Measurements from ENCODE around the gene DAP.

DNA sequence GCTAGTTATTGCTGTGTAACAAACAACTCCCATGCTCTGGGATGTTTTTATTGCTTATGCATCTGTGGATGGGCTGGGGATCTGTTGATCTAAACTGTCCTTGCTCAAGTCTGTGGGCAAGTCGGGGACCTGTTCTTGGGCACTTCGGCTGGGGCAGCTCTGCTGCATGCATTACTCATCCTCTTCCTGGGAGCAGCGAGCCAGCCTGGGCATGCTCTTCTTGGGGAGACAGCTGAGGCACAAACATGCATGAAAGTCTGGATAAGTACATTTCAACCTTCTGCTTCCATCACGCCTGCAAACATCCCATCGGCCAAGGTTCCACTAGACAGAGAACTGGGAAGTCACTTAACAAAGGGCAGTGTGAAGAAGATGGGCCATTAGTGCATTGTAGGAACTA is 130.9 kb downstream of the DAP start:
- no peak for TF ChIP-seq EZH2 (IDR thresholded peaks at IDR 0.05; ENCODE audit: borderline replicate concordance, low read depth, low read length, poor library complexity, severe bottlenecking)
- TF ChIP-seq, protein P1, sequence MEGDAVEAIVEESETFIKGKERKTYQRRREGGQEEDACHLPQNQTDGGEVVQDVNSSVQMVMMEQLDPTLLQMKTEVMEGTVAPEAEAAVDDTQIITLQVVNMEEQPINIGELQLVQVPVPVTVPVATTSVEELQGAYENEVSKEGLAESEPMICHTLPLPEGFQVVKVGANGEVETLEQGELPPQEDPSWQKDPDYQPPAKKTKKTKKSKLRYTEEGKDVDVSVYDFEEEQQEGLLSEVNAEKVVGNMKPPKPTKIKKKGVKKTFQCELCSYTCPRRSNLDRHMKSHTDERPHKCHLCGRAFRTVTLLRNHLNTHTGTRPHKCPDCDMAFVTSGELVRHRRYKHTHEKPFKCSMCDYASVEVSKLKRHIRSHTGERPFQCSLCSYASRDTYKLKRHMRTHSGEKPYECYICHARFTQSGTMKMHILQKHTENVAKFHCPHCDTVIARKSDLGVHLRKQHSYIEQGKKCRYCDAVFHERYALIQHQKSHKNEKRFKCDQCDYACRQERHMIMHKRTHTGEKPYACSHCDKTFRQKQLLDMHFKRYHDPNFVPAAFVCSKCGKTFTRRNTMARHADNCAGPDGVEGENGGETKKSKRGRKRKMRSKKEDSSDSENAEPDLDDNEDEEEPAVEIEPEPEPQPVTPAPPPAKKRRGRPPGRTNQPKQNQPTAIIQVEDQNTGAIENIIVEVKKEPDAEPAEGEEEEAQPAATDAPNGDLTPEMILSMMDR (conservative IDR thresholded peaks at IDR 0.05; ENCODE audit: low read depth, low read length), result no peak

Data from A673 (cell line).